NCI-H446 (cell line): ENCODE data around the gene COBL.

Experiments used
- DNase-seq, 2 experiments: peaks; one replicate each; lab custom pipeline; 2025; lab: John Stamatoyannopoulos, UW

Gene COBL

DNA sequence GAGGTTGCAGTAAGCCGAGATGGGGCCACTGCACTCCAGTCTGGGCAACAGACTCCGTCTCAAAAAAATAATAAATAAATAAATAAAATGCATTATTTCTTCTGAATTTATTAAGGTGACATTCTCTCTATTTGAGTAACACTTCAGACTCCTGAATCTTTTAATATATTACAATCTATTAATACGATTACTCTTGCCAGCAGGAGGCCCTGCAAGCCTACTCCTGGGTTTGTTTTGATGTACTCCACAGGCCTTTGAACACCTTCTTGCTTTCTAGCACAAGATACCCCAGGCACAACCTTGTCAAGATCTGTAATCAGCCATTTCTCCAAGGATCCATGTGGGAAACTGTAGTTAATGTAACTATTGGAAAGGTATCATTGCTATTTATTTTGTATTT is 63.5 kb downstream of the COBL start:
- DNase-seq, result no peak

DNA sequence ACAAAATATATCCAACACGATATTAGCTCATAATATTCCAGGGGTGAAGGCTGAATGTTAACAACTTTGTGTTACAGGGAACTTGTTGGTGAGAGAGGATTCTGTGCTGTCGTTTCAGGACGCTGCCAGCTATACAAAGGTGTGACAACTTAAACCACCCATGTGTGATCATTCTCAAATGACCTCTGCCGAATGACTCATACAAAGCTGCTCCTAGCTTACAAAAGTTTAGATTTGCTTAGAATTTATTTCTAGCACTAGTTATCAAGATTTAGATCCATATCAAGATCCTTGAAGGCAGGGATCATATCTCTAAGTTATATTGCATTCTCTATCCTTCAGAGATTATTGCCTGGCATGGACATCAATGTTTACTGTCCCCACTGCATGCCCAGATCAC is 65.3 kb downstream of the COBL start:
- no peak for DNase-seq

DNA sequence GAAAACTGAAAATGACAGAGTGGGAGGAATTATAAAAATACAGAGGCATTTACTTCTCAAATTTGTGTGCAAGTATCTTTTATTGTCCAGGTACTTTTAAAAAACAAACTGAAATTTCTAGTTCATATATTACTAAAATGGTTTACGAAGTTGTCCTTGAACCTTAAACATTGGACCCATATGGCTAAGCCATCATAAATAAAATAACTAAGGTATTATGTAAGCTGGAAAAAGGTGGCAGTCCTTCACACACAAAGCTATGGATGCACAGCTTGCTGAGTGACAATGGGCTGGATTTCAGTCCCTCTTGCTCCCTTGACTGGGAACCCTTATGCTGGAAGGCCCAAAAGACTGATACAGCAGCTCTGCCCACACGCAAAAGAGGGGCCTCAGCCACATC is 66.1 kb downstream of the COBL start:
- DNase-seq, result no peak

DNA sequence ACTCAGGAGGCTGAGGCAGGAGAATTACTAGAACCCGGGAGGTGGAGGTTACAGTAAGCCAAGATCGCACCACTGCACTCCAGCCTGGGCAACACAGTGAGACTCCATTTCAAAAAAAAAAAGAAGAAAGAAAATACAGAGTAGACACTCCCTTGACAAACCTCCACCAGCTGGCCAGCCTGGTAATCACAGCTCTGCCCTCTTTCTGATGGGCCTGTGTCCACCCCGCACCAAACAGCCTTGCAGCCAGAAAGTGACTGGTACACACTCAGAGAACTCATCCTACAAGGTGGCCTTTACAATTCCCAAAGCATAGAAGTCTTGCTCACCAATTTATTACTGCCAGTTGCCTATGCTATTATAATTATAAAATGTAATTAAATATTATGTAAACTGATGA is 66.6 kb downstream of the COBL start:
- no peak for DNase-seq

DNA sequence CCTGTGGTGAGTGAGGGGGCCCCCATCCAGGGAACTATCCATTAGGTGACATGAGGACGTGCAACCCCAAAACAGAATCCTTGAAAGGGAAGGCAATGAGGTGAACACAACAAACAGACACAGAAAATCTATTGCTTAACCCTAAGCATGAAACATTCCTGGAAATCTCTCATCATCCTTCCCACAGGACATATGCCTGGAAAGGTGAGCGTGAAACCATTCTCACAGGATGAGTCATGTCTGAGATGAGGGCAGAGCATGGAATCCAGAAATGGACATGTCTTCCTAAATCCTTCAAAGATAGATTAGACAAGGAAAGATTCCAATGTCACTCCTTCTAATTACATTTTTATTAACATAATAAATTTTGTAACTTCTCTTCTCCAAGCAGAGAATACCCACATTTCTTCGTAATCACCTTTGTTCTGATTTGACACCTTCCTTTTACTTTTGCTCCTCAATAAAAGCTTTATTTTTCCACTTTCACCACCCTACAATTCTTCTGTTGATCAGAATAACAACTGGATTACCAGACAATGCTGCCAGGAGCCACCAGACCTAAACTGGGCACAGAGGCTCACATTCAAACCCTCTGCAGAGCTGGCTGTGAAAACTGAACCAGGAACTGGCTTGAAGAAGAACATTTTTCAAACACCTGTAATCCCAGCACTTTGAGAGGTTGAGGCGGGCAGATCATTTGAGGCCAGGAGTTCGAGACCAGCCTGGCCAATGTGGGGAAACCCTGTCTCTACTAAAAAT is 67.2 kb downstream of the COBL start:
- no peak for DNase-seq

DNA sequence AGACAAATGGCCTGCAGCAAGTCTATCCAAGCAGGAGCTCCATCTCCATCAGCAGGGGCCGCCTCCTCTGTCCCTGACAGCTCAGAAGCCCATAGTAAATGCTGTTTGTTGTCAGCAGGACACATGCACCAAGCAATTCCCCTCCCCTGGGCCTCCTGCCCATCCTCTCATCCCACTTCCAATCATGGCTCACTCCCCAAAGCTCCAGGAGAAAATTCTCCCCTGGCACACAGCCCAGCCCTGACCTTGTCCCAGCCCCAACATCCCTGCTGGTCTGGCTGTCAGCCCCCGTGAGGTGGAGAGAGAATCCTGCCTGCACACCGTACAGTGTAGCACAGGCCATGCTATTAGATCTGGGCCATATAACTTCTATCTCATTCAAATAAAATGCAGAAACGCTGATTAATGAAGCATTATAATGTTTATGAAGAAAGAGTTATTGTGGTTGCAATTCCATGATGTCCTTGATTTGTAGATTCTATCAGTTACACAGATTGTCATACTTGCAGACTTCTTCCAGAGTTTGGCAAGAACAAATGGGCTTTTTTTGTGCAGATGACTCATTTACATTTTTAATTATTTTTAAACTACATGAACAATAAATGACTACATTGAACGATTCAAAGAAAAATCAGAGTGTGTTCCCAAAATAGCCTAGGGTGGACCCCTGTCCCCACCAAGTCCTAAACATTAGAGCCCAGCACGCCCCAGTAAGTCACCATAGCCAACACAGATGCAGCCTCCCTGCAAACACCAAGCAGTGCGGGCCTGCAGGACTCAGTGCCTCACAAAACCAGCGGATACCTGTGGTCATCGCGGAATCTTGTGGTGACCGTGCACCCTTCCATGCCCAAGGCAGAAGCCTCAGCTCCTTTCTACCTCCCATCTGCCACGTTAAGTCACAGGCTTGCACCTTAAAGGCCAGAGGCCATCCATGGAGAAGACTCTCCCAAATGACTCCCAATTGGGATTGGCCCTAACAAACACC is 70.1 kb downstream of the COBL start:
- peak; percentile 58 to 90 for DNase-seq

DNA sequence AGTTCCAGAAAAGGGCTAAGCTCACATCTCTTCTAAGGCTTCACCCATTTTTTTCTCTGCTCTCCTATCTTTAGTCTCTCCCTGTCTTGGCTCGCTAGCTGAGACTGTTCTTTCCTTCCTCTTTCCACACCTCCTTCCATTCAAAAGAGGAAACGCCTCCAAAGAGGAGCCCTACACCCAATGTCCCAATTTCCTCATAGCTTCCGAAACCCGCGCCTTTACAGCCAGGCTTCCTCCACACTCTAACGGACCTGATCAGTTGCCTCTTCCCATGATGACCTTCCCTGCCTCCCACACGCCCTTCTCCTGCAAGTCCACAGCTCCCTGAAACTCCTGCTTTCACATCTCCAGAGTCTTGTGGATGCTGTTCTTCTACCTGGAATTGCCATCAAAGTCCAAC is 71.7 kb downstream of the COBL start:
- no peak for DNase-seq

DNA sequence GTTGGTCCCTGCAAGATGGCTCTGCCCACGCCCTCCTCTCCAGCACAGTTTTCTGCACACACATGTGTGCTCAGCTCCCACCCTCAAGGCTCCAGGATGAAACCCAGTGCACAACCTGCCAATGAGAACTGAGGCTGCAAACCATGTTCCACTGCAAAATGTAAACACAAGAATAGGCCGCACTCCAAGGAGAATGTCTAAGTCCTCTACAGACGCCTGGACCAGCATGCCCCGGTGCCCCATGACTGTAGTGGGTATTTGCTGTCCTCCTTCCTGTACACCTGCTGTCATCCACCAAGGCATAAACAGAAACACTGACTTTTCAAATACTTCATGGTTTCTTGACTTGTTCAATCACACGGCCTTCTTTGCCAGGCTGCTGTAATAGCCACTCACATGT is 72.6 kb downstream of the COBL start:
- DNase-seq, result no peak

DNA sequence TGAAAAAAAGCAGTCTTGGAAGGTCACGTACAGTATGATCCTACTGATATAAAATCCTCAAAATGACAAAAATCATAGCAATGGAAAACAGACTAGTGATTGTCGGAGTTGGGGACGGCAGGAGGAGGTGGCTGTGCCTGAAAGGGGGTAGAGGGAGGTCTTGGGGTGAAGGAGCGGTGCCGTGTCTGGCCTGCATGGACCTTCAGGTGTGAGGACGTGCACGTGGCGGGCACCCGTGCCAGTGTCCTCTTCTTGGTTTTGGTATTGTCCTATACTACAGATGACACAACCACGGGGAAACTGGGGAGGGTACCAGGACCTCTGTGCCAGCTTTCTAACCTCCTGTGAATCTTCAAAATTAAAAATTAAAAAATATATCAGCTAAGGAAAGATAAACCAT is 73.0 kb downstream of the COBL start:
- DNase-seq, result no peak

DNA sequence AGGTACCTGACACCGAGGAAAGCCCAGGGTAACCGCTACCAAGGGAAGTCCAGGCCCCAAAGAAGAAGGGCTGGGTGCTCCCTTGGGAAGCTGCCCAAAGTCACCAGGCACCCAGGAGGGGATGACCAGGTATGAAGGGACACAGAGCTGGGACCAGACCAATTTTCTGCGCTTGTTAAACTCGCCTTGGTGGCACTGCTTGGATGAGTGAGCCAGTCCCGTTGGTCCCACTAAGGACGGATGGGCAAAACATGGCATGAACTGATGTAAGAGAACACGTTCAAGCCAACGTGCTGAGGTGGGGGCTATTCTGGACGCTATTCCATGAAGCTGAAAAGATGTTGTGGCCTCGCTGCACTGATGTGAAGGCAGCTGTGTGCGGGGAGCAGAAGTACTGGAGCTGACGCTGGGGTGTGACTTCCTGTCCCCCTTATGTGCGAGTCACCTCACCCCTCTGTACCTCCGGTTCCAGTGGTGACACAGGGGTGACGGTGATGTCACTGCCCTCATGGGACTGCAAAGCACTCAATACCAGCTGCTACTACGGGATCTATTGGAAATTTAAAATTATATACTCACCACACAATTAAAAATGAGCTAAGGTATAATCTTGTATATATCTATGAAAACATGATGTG is 73.6 kb downstream of the COBL start:
- no peak for DNase-seq

DNA sequence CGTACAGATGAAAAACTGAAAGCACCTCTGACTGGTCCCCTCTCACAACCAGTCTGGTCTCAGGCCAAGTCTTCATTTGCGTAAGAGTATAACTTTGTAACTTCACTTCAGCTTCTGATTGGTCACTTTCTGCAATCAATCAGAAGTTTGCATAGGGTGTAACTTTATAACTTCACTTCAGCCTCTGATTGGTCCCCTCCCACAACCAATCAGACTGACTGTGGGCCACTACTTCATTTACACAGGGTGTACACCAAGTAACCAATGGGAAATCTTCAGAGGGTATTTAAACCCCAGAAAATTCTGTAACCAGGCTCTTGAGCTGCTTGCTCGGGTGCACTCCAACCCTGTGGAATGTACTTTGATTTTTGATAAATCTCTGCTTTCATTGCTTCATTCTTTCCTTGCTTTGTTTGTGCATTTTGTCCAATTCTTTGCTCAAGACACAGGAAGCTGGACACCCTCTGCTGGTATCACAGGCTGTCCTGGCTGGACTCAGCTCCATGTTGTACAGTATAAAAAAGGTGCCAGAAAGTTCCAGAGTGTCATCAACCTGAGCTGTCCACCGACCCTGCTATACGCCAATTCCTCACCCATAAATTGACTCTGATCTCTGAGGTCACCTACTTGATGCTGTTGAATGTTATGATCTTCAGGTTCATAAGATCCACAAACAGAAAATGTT is 74.5 kb downstream of the COBL start:
- DNase-seq, result no peak

DNA sequence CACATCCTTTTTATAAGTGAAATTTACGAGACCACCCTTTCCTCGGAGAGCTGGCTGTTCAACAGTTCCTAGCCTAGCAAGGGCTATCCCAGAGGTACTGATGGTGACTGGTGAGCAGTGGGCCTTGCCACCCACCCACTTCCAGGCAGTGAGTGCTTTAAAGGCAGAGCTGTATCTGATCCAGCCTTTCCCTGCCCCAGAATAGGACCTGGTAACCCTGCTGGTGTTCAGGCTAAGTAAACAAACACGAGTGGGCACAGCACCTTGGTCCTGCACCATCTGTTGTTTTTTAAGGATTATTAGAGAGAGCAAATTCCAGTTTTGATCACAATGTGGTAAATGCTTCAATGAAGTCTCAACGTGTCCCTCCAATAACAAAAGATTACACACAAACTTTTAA is 75.7 kb downstream of the COBL start:
- DNase-seq, result no peak

DNA sequence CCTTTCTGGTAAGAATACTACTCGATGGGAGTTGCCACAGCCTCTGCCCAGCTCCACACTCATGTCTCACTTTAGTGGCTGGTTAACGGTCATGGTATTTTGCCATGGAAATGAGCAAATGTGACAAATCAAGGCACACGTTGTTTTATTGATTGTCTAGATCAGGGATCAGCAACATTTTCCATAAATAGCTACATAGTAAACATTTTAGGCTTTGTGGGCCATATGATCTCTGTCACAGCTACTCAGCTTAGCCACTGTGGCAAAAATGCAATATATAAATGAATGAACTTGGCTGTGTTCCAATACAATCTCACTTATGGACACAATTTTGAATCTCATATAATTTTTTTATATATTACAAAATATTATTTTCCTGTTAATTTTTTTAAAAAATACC is 76.9 kb downstream of the COBL start:
- no peak for DNase-seq

DNA sequence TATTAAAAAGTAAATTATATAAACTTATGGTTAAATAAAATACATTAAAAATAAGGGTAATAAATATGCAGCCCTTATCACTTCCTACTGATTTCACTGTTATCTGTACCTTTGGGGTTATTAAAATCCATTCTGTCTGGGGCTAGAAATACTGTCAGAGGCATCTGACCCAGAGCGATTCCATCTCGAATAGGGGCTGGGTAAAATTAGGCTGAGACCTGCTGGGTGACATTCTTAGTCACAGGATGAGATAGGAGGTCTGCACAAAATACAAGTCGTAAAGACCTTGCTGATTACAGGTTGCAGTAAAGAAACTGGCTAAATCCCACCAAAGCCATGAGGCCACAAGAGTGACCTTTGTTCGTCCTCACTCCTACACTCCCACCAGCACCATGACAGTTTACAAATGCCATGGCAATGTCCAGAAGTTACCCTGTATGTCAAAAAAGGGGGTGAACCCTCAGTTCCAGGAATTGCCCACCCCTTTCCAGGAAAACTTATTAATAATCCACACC is 77.6 kb downstream of the COBL start:
- no peak for DNase-seq

DNA sequence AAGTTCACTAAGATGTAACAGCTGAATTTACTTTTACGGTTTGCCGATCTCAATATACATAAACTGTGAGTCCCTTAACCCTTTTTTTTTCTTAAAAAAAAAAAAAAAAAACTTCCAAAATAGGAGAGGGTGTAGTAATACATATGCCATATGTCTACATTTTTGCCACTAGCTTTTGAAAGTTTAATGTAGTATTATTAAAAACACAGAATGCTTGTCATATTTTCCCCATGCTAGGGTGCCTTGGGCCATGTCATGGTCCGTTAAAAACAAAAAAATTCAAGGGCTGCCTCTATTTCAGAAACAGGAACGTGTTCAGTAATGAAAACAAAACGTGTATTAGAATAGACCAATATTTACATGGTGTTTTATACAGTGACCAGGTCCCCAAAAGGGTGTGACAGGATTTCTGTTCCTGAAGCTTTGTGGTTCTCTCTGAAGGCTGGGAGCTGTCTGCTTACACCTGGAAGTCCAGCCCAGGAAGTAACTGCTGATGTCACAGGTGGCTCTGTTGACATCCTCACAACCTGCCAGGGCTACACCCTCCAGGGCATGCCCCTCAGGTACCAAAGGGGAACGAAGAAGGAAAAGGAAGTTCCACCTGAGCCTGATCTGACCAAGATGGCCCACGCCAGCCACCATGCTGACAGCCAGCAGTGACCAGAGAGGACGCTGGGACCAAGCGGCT is 79.0 kb downstream of the COBL start:
- DNase-seq, result no peak

DNA sequence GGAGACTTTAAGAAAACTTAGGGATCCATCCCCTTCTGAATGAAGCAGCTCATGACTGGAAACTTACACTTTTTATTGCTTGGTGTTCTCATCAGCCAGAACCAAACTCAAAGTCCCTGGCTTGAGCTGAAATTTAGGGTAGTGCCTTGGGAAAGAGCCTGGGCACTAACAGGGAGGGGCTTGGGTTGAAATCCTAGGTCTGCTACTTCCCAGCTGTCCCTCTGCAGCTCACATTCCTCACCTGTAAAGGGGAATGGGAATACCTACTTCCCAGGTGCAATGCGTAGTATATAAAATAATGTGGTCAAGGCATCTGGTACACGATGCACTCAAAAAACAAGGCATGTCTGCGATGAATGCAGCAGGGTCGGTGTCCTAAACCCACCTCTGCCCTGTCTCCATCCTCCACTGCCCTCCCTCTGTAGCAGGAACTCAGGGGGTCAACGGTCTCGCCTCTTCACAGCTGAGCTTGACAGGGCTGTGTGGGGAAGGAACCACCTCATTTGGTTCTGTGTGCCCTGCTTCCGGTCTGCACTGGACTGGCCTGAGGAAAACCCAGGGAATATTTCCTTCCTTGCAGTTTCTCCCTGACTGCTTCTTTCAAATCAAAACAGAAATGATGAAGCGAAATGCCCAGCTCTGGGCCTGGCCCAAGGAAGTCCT is 80.0 kb downstream of the COBL start:
- DNase-seq, result no peak

DNA sequence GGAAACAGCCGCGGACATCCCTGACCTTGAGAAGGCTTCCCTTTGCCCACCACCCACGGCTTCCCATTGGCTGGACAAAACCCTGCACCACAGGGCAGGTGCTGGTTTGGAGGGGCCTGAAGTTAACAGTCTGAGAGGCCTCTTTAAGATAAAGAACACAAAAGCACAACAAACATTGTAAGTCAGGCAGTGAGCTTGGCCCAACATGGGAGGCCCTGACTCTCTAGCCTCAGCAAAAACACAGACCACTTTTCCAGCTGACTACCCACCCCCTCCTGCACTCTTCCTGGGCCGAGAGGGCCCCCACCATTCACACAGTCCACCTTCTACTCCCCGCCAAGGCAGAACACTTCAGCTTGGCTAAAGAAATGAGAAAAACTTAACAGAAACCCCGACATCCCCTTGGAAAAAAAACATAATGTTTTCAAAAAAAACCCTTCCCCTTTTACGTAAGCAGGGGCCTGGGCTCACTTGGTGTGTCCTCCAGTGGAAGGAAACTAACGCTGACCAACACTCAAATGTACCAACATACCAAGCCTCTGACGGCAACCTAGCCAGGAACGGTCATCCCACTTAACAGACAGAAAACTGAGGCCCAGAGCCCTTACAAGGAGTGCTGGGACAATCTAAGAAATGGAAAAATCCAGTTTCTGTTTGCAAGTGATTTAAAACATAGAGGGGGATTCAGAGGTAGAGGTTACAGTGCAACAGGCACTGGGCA is 80.9 kb downstream of the COBL start:
- DNase-seq, result no peak

DNA sequence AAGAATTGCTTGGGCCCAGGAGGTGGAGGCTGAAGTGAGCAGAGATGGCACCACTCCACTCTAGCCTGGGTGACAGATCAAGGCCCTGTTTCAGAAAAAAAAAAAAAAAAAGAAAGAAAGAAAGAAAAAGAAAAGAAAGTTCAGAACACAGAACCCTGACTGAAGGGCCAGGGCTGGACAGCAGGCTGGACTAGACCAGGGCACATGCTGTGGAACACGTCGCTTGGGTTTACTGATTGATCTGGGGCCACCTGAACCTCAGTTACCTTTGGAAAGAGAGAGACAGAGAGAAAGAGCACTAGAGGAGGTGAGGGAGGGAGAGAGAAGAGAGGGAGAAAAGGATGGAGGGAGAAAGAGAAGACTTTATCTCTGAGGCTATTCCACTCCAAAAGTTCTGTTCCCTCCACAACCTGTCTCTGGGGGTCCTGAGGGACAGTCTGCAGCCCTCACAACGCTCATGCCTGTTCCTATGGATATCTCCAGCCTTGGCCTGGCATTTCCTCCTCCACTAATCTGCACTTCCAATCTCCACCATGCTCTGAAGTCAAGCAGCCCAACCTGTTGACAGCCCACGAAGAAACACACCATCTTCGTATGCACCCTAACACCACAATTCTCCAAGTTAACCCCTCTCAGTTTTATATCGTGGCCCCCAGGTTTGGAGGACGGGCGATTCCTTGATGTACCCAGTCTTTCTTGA is 81.8 kb downstream of the COBL start:
- no peak for DNase-seq

DNA sequence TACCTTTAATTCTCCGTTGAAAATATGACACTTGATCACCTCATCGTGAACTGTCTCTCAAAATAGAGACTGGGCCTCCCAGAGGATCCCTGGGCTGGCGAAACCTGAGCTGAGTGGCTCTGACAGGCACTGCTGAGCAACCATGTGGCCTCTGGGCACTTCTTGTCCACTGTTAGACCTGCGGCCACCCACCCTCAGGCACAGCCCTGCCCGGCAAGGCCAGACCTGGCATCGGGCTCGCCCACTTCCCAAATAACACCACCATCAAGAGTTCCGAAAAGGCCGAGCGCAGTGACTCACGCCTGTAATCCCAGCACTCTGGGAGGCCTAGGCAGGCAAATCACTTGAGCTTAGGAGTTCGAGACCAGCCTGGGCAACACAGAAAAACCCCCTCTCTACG is 82.5 kb downstream of the COBL start:
- DNase-seq, result no peak

DNA sequence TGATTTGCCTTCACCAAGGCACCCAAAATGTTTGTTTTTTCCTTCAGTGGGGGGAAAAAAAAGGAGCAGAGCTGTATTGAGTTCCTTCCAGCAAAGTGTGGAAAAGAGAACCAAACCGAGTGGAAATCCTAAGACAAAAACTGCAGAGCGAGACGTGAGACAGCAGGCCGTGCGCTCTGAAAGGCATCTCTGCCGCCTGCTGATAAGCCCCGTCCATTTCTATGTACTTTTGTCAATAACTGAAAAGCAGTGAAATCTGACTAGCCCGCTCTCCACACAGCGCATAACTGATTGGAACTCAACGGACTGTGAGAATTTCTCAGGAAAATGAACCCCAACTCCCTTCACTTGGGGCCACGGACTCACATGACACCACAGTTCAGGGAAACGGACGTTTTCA is 83.2 kb downstream of the COBL start:
- DNase-seq, result no peak
